Measurements from ENCODE around the gene CNRIP1. TPM values are rescaled to one million over a fixed set of nuclear protein-coding genes. Genes with fewer than 3 reads are reported as not detected.
A peak's percentile ranks its signal among the peaks of the same experiment; 100 is the strongest.

CNRIP1 gene
- total and polyA plus RNA-seq, 2 donors from 2014 or later, result 8.7 to 14.1 TPM

- peak; percentile 63 for TF ChIP-seq CTCF (IDR thresholded peaks at IDR 0.05; ENCODE audit: borderline replicate concordance, extremely low read depth, insufficient read depth)
- Histone ChIP-seq H3K4me1 (ENCODE audit: control insufficient read depth in 2 of 3, insufficient read depth in 2 of 3, low read depth in 1 of 3, low read length in 3 of 3) (peaks cover 0 to 4% (median 3%) of the 10 kb centered on the region in 3 donors), H3K9ac (ENCODE audit: low read length in 3 of 3) (no peak overlapping the region), H3K36me3 (ENCODE audit: control insufficient read depth in 2 of 3, insufficient read depth in 3 of 3, low read length in 3 of 3) (no peaks in the 10 kb centered on the region), H3K27me3 (ENCODE audit: control insufficient read depth, insufficient read depth, low read length) (no peaks in the 10 kb centered on the region), H3K9me3 (ENCODE audit: control insufficient read depth in 2 of 3, insufficient read depth in 1 of 3, low read length in 3 of 3) (no peaks in the 10 kb centered on the region), H3K4me3 (ENCODE audit: low read length in 3 of 3) (no peak overlapping the region), H3K27ac (ENCODE audit: low read depth in 2 of 2, low read length in 2 of 2) (no peak overlapping the region)
- intact Hi-C loops (cut with DNase I), result no loop called here
- FAIRE-seq, result peak; percentile 17
- DNase-seq, result peak in 2 of 5 donors; percentile 29 to 48
Measured at GRCh38 chr2:68282811-68283418, 36.8 kb downstream of the CNRIP1 start.

GRCh38 chr2:68280796-68281195 lies 39.0 kb downstream of the CNRIP1 start:
- no peak overlapping the region for H3K4me3 ChIP-seq (ENCODE audit: low read length in 3 of 3)
- no peaks in the 10 kb centered on the region for H3K27me3 ChIP-seq (ENCODE audit: control insufficient read depth, insufficient read depth, low read length)
- no peak for TF ChIP-seq CTCF (IDR thresholded peaks at IDR 0.05; ENCODE audit: borderline replicate concordance, extremely low read depth, insufficient read depth)
- DNase-seq, result peak in 2 of 5 donors; percentile 63 to 85
- H3K36me3 ChIP-seq (ENCODE audit: control insufficient read depth in 2 of 3, insufficient read depth in 3 of 3, low read length in 3 of 3), result no peaks in the 10 kb centered on the region
- FAIRE-seq, result peak; percentile 37
- no peaks in the 10 kb centered on the region for H3K9me3 ChIP-seq (ENCODE audit: control insufficient read depth in 2 of 3, insufficient read depth in 1 of 3, low read length in 3 of 3)
- no peaks in the 10 kb centered on the region for H3K4me1 ChIP-seq (ENCODE audit: control insufficient read depth in 2 of 3, insufficient read depth in 2 of 3, low read depth in 1 of 3, low read length in 3 of 3)
- no peak overlapping the region for H3K9ac ChIP-seq (ENCODE audit: low read length in 3 of 3)
- intact Hi-C loops (cut with DNase I), result no loop called here
- H3K27ac ChIP-seq (ENCODE audit: low read depth in 2 of 2, low read length in 2 of 2), result no peak overlapping the region

- Histone ChIP-seq H3K9me3 (ENCODE audit: control insufficient read depth in 2 of 3, insufficient read depth in 1 of 3, low read length in 3 of 3) (no peaks in the 10 kb centered on the region), H3K9ac (ENCODE audit: low read length in 3 of 3) (no peak overlapping the region), H3K4me3 (ENCODE audit: low read length in 3 of 3) (no peak overlapping the region), H3K4me1 (ENCODE audit: control insufficient read depth in 2 of 3, insufficient read depth in 2 of 3, low read depth in 1 of 3, low read length in 3 of 3) (no peaks in the 10 kb centered on the region), H3K36me3 (ENCODE audit: control insufficient read depth in 2 of 3, insufficient read depth in 3 of 3, low read length in 3 of 3) (no peaks in the 10 kb centered on the region), H3K27ac (ENCODE audit: low read depth in 2 of 2, low read length in 2 of 2) (no peak overlapping the region), H3K27me3 (ENCODE audit: control insufficient read depth, insufficient read depth, low read length) (no peaks in the 10 kb centered on the region)
- FAIRE-seq, result no peak
- peak in 2 of 5 donors; percentile 40 to 66 for DNase-seq
- intact Hi-C loops (cut with DNase I), result no loop called here
- TF ChIP-seq CTCF (IDR thresholded peaks at IDR 0.05; ENCODE audit: borderline replicate concordance, extremely low read depth, insufficient read depth), result no peak
Measured at GRCh38 chr2:68280348-68280747, 39.4 kb downstream of the CNRIP1 start.

DNA sequence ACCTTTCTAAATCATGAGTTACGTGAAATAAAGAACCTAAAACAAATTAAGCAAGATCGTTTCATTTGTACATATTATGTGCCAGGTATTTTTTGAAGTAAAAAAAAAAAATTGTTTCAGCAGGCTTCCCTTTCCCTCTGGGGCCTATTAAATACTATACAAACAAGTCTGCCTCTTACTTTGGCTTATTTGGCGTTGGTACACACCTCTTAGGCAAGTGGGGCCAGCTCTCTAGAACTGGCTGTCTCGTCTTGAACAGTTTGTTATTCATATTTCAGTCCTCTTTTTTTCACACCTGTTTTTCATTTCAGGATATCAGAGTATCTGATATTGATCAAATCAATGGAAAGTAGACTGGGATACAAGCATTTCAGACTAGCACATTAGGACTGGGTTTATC lies 40.1 kb downstream of the CNRIP1 start:
- no peaks in the 10 kb centered on the region for H3K36me3 ChIP-seq (ENCODE audit: control insufficient read depth in 2 of 3, insufficient read depth in 3 of 3, low read length in 3 of 3)
- FAIRE-seq (no peak), DNase-seq (no peak)
- no peaks in the 10 kb centered on the region for H3K9me3 ChIP-seq (ENCODE audit: control insufficient read depth in 2 of 3, insufficient read depth in 1 of 3, low read length in 3 of 3)
- H3K4me1 ChIP-seq (ENCODE audit: control insufficient read depth in 2 of 3, insufficient read depth in 2 of 3, low read depth in 1 of 3, low read length in 3 of 3), result no peaks in the 10 kb centered on the region
- no peaks in the 10 kb centered on the region for H3K27me3 ChIP-seq (ENCODE audit: control insufficient read depth, insufficient read depth, low read length)
- no peak overlapping the region for H3K27ac ChIP-seq (ENCODE audit: low read depth in 2 of 2, low read length in 2 of 2)
- H3K4me3 ChIP-seq (ENCODE audit: low read length in 3 of 3), result no peak overlapping the region
- no peak overlapping the region for H3K9ac ChIP-seq (ENCODE audit: low read length in 3 of 3)
- intact Hi-C loops (cut with DNase I), result loop anchor here (10.0 kb wide), 1 partner anchor 155 kb away; no protein-coding TSS in a partner anchor
- TF ChIP-seq CTCF (IDR thresholded peaks at IDR 0.05; ENCODE audit: borderline replicate concordance, extremely low read depth, insufficient read depth), result no peak
